Peyer's patch (tissue), 4 donors: ENCODE measurements around the gene INPP4A. TPM values are rescaled to one million over a fixed set of nuclear protein-coding genes. Genes with fewer than 3 reads are reported as not detected.
A peak's percentile ranks its signal among the peaks of the same experiment; 100 is the strongest.

Experiments used
- DNase-seq, 3 donors: peaks; one replicate each; pipeline ENCODE4 v3.0.0-alpha.2; 2017 to 2019
- H3K27ac ChIP-seq, 4 donors: fragments of 200-600 bp; sonication (generic); one replicate each; pipeline ENCODE4 v1.5.1; 2016 to 2019
- H3K27me3 ChIP-seq, 2 donors: fragments of 200-600 bp; sonication (generic); one replicate each; pipeline ENCODE4 v1.5.1; 2019
- H3K36me3 ChIP-seq, 3 donors: fragments of 200-600 bp; sonication (generic); one replicate each; pipeline ENCODE4 v1.5.1; 2016 to 2019
- H3K4me1 ChIP-seq, 4 donors: fragments of 200-600 bp; sonication (generic); one replicate each; pipeline ENCODE4 v1.5.1; 2016 to 2019
- H3K4me3 ChIP-seq, 4 donors: fragments of 200-600 bp; sonication (generic); 1 replicate in 3 of 4; 2 replicates in 1 of 4; pipeline ENCODE4 v1.5.1; 2016 to 2019; ENCODE audit warnings: mild to moderate bottlenecking in 1 of 4
- H3K9me3 ChIP-seq, 4 donors: fragments of 200-600 bp; sonication (generic); one replicate each; pipeline ENCODE4 v1.5.1; 2016 to 2019; ENCODE audit warnings: mild to moderate bottlenecking in 1 of 4
- CTCF ChIP-seq, 6 experiments: fragments of 450-650 bp in 4 of 6; fragments of 200-600 bp in 2 of 6; sonication (generic) in 1 of 6; IDR thresholded peaks; one replicate each; pipeline ENCODE4 v1.5.1; 2017 to 2019; ENCODE audit warnings: antibody characterized with exemption in 6 of 6, mild to moderate bottlenecking in 3 of 6, moderate library complexity in 1 of 6
- POLR2A ChIP-seq, 2 donors: fragments of 450-650 bp; IDR thresholded peaks; one replicate each; pipeline ENCODE4 v1.5.1; 2017; ENCODE audit warnings: antibody characterized with exemption in 2 of 2, mild to moderate bottlenecking in 2 of 2, moderate library complexity in 2 of 2
- total RNA-seq, 4 donors: library from RNA; depleted of rRNA; stranded (reverse); fragments of >200 nt; gene quantifications; one replicate each; pipeline ENCODE4 v1.1.0, GENCODE V29; 2016

Gene INPP4A
- total RNA-seq, 4 donors from 2014 or later = 15.6 to 78.4 (median 27.4) TPM

- Histone ChIP-seq H3K27ac (peak overlapping the region in 1 of 4 donors; percentile 16), H3K9me3 (no peaks in the 10 kb centered on the region), H3K27me3 (no peaks in the 10 kb centered on the region), H3K4me3 (no peak overlapping the region), H3K4me1 (no peaks in the 10 kb centered on the region), H3K36me3 (no peaks in the 10 kb centered on the region)
- no peak for TF ChIP-seq POLR2A (IDR thresholded peaks at IDR 0.05)
- TF ChIP-seq CTCF (IDR thresholded peaks at IDR 0.05) = no peak
- peak in 1 of 3 donors; percentile 45 for DNase-seq
Measured at GRCh38 chr2:98489971-98490962, 45.6 kb downstream of the INPP4A start.

- H3K4me1 ChIP-seq = no peaks in the 10 kb centered on the region
- no peak overlapping the region for H3K4me3 ChIP-seq
- peaks cover 0 to 5% (median 0%) of the 10 kb centered on the region in 4 donors for H3K9me3 ChIP-seq
- H3K36me3 ChIP-seq = no peaks in the 10 kb centered on the region
- peak overlapping the region in 1 of 4 donors; percentile 16 for H3K27ac ChIP-seq
- H3K27me3 ChIP-seq = no peaks in the 10 kb centered on the region
- TF ChIP-seq CTCF (IDR thresholded peaks at IDR 0.05) (no peak), POLR2A (IDR thresholded peaks at IDR 0.05) (no peak)
- DNase-seq = no peak
Measured at GRCh38 chr2:98492441-98492840, 47.8 kb downstream of the INPP4A start.

GRCh38 chr2:98494699-98495098, 50.0 kb downstream of the INPP4A start:
- Histone ChIP-seq H3K27me3 (no peaks in the 10 kb centered on the region), H3K27ac (no peak overlapping the region), H3K36me3 (no peaks in the 10 kb centered on the region), H3K9me3 (peaks cover 0 to 5% (median 0%) of the 10 kb centered on the region in 4 donors), H3K4me3 (no peak overlapping the region), H3K4me1 (no peaks in the 10 kb centered on the region)
- no peak for DNase-seq
- TF ChIP-seq POLR2A (IDR thresholded peaks at IDR 0.05) (no peak), CTCF (IDR thresholded peaks at IDR 0.05) (no peak)

GRCh38 chr2:98496750-98497493, 52.3 kb downstream of the INPP4A start:
- no peak for DNase-seq
- Histone ChIP-seq H3K4me1 (no peaks in the 10 kb centered on the region), H3K4me3 (no peak overlapping the region), H3K36me3 (no peaks in the 10 kb centered on the region), H3K27ac (no peak overlapping the region), H3K9me3 (peaks cover 0 to 5% (median 0%) of the 10 kb centered on the region in 4 donors), H3K27me3 (no peaks in the 10 kb centered on the region)
- TF ChIP-seq CTCF (IDR thresholded peaks at IDR 0.05) = no peak
- TF ChIP-seq POLR2A (IDR thresholded peaks at IDR 0.05) = no peak

GRCh38 chr2:98498703-98499440, 54.2 kb downstream of the INPP4A start:
- no peaks in the 10 kb centered on the region for H3K36me3 ChIP-seq
- H3K4me3 ChIP-seq = no peak overlapping the region
- TF ChIP-seq CTCF (IDR thresholded peaks at IDR 0.05) (no peak), POLR2A (IDR thresholded peaks at IDR 0.05) (no peak)
- H3K27ac ChIP-seq = no peak overlapping the region
- H3K9me3 ChIP-seq = peaks cover 0 to 5% (median 0%) of the 10 kb centered on the region in 4 donors
- no peaks in the 10 kb centered on the region for H3K27me3 ChIP-seq
- DNase-seq = no peak
- peaks cover 0 to 3% (median 0%) of the 10 kb centered on the region in 4 donors for H3K4me1 ChIP-seq
